HFF-Myc (cell line): ENCODE data around the gene PARD6B.
A peak's percentile ranks its signal among the peaks of the same experiment; 100 is the strongest.
"Not testable (repeated sequence)": the region's sequence is repeated elsewhere in the genome, so short reads cannot be mapped to it uniquely, and the experiment has no call there.

Experiments used
- DNase-seq: peaks from one replicate; pipeline ENCODE4 v3.0.0-alpha.2; 2011; ENCODE audit warnings: low read depth; ENCODE audit errors: extremely low read depth
- H3K4me3 ChIP-seq: replicated peaks from 2 replicates; pipeline ENCODE4 v1.5.1; 2011; ENCODE audit warnings: low read depth, mild to moderate bottlenecking, control low read depth, low read length
- TF ChIP-seq, protein P1 (sequence below): IDR thresholded peaks from 2 replicates; pipeline ENCODE4 v1.5.1; 2012; ENCODE audit warnings: mild to moderate bottlenecking, low read depth, low read length, control low read depth; ENCODE audit errors: missing control alignments

PARD6B gene

DNA sequence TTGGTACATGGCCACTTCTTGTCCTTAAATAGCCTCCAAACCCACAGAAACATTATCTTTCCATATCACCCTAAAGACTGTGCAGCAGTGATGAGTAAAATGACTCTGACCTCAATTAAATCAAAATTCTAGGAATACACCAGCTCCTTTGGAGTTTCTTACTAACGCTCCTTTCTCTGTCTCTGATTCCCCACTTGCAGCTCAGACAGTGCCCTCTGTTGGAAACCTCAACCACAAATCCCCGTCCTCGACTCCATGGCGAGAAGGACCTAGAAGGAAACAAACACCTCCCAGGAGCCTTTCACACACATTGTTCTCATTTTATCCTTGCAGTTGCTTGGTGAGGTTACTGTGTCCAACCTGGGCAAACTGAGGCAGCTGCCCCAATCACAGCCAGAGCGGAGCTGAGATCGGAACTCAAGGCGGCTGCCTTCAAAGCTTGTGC, 17.7 kb upstream of the PARD6B start:
- H3K4me3 ChIP-seq = no peak overlapping the region
- TF ChIP-seq, protein P1, sequence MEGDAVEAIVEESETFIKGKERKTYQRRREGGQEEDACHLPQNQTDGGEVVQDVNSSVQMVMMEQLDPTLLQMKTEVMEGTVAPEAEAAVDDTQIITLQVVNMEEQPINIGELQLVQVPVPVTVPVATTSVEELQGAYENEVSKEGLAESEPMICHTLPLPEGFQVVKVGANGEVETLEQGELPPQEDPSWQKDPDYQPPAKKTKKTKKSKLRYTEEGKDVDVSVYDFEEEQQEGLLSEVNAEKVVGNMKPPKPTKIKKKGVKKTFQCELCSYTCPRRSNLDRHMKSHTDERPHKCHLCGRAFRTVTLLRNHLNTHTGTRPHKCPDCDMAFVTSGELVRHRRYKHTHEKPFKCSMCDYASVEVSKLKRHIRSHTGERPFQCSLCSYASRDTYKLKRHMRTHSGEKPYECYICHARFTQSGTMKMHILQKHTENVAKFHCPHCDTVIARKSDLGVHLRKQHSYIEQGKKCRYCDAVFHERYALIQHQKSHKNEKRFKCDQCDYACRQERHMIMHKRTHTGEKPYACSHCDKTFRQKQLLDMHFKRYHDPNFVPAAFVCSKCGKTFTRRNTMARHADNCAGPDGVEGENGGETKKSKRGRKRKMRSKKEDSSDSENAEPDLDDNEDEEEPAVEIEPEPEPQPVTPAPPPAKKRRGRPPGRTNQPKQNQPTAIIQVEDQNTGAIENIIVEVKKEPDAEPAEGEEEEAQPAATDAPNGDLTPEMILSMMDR = peak; percentile 63
- DNase-seq = no peak

DNA sequence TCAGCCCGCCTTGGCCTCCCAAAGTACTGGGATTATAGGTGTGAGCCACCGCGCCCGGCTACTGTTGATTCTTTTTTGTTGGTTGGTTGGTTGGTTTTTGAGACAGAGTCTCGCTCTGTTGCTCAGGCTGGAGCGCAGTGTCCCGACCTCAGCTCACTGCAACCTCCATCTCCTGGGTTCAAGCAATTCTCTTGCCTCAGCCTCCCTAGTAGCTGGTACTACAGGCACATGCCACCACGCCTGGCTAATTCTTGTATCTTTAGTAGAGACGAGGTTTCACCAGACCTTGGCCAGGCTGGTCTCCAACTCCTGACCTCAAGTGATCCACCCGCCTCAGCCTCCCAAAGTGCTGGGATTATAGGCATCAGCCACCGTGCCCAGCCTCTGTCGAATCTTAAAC, 17.0 kb upstream of the PARD6B start:
- not testable (repeated sequence) for H3K4me3 ChIP-seq, DNase-seq

DNA sequence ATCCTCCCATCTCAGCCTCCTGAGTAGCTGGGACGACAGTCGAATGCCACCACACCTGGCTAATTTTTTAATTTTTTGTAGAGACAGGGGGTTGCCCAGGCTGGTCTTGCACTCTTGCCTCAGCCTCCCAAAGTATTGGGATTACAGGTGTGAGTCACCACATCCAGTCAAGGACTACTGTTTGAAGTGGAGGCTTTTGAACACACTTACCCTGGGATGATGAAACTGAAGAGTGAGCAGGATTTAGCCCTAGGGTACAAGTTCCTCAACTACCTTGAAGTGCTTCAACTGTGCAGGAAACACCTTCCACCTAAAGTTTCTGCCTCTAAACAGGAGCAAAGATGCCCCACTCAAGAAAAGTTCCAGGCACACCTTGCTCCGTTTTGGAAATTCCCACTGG, 15.7 kb upstream of the PARD6B start:
- H3K4me3 ChIP-seq = no peak overlapping the region
- no peak for DNase-seq
- TF ChIP-seq, protein P1 = no peak

DNA sequence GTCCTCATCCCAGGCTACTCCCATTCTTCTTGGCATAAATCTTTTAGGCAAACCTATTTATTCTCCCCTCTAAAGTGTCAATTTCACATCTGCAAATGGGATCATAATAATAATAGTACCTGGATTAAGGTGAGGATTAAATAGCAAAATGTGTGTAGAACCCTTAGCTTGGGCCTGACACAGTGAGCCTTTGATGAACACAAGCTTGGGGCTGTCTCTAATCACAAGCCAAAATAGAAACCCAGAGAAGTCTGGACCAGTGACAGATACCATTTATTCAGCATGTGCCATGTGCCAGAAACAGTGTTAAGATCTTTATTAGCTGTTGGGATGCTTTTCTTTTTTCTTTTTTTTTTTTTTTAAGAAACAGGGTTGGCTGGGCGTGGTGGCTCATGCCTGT, 14.9 kb upstream of the PARD6B start:
- H3K4me3 ChIP-seq = no peak overlapping the region
- DNase-seq = no peak
- TF ChIP-seq, protein P1 = no peak

DNA sequence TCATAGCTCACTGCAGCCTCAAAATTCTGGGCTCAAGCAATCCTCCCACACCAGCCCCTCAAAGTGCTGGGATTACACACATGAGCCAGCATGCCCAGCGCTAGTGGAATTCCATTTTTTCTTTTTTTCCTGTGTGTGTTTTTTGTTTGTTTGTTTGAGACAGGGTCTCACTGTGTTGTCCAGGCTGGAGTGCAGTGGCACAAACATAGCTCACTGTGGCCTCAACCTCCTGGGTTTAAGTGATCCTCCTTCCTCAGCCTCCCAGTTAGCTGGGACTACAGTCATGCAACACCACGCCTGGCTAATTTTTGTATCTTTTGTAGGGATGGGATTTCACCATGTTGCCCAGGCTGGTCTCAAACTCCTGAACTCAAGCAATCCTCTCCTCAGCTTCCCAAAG, 14.1 kb upstream of the PARD6B start:
- no peak for DNase-seq
- H3K4me3 ChIP-seq = no peak overlapping the region
- TF ChIP-seq, protein P1 = no peak

DNA sequence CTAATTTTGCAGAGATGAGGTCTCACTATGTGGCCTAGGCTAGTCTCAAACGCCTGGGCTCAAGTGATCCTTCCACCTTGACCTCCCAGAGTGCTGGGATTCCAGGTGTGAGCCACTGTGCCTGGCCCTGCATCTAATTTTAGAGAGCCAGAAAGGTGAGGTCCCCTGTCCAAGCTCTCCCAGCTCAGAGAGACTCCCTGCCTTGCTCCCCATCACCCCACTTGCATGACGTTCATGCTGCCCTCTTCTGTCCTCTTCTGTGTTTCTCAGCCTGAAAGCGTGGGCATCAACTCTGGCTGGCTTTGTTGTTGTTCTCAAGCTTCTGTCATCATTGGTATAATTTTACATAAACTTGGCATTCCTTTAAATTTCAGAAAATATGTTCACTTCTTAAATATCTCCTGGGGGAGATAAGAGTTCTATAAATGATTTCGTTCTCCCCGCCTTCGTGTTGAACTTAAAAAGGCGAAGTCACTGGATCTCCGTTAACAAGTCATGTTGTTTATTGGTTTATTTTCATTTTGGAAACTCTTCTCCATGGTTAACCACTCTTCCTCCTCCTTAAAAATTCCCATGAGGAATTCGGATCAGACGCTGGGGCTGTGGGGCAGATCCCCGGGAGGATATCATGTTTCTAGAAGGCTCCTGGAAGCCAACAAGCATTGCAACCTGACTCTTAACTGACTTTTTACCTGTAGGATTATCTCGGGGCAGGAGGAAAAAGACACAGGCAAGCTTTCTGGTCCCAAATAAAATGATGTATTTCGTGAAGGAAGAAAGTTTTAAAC, 13.2 kb upstream of the PARD6B start:
- DNase-seq = no peak
- no peak overlapping the region for H3K4me3 ChIP-seq
- TF ChIP-seq, protein P1 = no peak

DNA sequence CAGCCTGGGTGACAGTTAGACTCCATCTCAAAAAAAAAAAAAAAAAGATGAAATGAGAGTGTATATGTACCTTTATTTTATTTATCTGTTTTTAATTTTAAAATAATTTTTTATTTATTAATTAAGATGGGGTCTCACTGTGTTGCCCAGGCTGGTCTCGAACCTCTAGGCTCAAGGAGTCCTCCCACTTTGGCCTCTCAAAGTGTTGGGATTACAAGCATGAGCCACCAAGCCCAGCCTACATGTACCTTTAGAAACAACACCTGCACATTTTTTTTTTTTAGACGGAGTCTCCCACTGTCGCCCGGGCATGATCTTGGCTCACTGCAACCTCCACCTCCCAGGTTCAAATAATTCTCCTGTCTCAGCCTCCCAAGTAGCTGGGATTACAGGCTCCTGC, 12.1 kb upstream of the PARD6B start:
- H3K4me3 ChIP-seq = no peak overlapping the region
- no peak for DNase-seq
- TF ChIP-seq, protein P1 = no peak
